ENCODE data around the gene ASCL5. TPM values are rescaled to one million over a fixed set of nuclear protein-coding genes. Genes with fewer than 3 reads are reported as not detected.

The ASCL5 gene
- polyA plus RNA-seq, 1 donor (not counting 4 experiments of a cell fraction or from before 2014, with no cell fraction given), result not detected

GRCh38 chr1:201125800-201126199 lies 1.2 kb downstream of the ASCL5 start:
- DNase-seq (ENCODE audit: low read depth, low spot score) (no peak), FAIRE-seq (no peak)
- dilution Hi-C loops (cut with MboI; ENCODE audit: extremely low pct_ligation_motif_present, low sequenced_read_pairs), result no loop called here
- no peak overlapping the region for H2AFZ ChIP-seq (ENCODE audit: control insufficient read depth, low read length)
- no peak overlapping the region for H3K4me3 ChIP-seq (ENCODE audit: control insufficient read depth in 2 of 3, extremely low read depth in 1 of 3, insufficient read depth in 2 of 3, low read depth in 1 of 3, low read length in 3 of 3)
- H4K20me1 ChIP-seq (ENCODE audit: control insufficient read depth, extremely low read depth, insufficient read depth, low read length), result no peaks in the 10 kb centered on the region
- H3K36me3 ChIP-seq (ENCODE audit: control insufficient read depth in 2 of 2, extremely low read depth in 1 of 2, insufficient read depth in 2 of 2, low read length in 2 of 2), result no peaks in the 10 kb centered on the region
- H3K79me2 ChIP-seq (ENCODE audit: control insufficient read depth, insufficient read depth, low read length), result no peaks in the 10 kb centered on the region
- H3K9me1 ChIP-seq (ENCODE audit: control insufficient read depth, extremely low read depth, insufficient read depth, low read length), result no peaks in the 10 kb centered on the region
- H3K27me3 ChIP-seq (ENCODE audit: control insufficient read depth, extremely low read depth, insufficient read depth, low read length), result peaks cover 33% of the 10 kb centered on the region
- no peak for TF ChIP-seq EZH2 (IDR thresholded peaks at IDR 0.05; ENCODE audit: low read length)
- no peak for TF ChIP-seq CTCF (optimal IDR thresholded peaks at IDR 0.05 in 1 of 3, IDR thresholded peaks at IDR 0.05 in 1 of 3, conservative IDR thresholded peaks at IDR 0.05 in 1 of 3; ENCODE audit: extremely low read depth in 1 of 3, insufficient read depth in 2 of 3, low read length in 3 of 3)
- no peak overlapping the region for H3K4me2 ChIP-seq (ENCODE audit: control insufficient read depth, extremely low read depth, insufficient read depth, low read depth, low read length)
- H3K9me3 ChIP-seq (ENCODE audit: control insufficient read depth, low read depth, low read length), result no peaks in the 10 kb centered on the region
- no peak overlapping the region for H3K9ac ChIP-seq (ENCODE audit: control insufficient read depth, extremely low read depth, insufficient read depth, low read length)
- peaks cover 14% of the 10 kb centered on the region for H3K4me1 ChIP-seq (ENCODE audit: control insufficient read depth, extremely low read depth, insufficient read depth, low read length)
- no peak overlapping the region for H3K27ac ChIP-seq (ENCODE audit: control insufficient read depth, insufficient read depth, low read length)

GRCh38 chr1:201125019-201125418 lies 2.0 kb downstream of the ASCL5 start:
- dilution Hi-C loops (cut with MboI; ENCODE audit: extremely low pct_ligation_motif_present, low sequenced_read_pairs), result no loop called here
- Histone ChIP-seq H3K9me1 (ENCODE audit: control insufficient read depth, extremely low read depth, insufficient read depth, low read length) (no peaks in the 10 kb centered on the region), H3K9ac (ENCODE audit: control insufficient read depth, extremely low read depth, insufficient read depth, low read length) (no peak overlapping the region), H3K79me2 (ENCODE audit: control insufficient read depth, insufficient read depth, low read length) (no peaks in the 10 kb centered on the region), H4K20me1 (ENCODE audit: control insufficient read depth, extremely low read depth, insufficient read depth, low read length) (no peaks in the 10 kb centered on the region), H3K27me3 (ENCODE audit: control insufficient read depth, extremely low read depth, insufficient read depth, low read length) (peaks cover 33% of the 10 kb centered on the region), H3K4me1 (ENCODE audit: control insufficient read depth, extremely low read depth, insufficient read depth, low read length) (peaks cover 14% of the 10 kb centered on the region), H3K4me3 (ENCODE audit: control insufficient read depth in 2 of 3, extremely low read depth in 1 of 3, insufficient read depth in 2 of 3, low read depth in 1 of 3, low read length in 3 of 3) (no peak overlapping the region), H2AFZ (ENCODE audit: control insufficient read depth, low read length) (no peak overlapping the region), H3K36me3 (ENCODE audit: control insufficient read depth in 2 of 2, extremely low read depth in 1 of 2, insufficient read depth in 2 of 2, low read length in 2 of 2) (no peaks in the 10 kb centered on the region), H3K27ac (ENCODE audit: control insufficient read depth, insufficient read depth, low read length) (no peak overlapping the region), H3K9me3 (ENCODE audit: control insufficient read depth, low read depth, low read length) (no peaks in the 10 kb centered on the region), H3K4me2 (ENCODE audit: control insufficient read depth, extremely low read depth, insufficient read depth, low read depth, low read length) (no peak overlapping the region)
- TF ChIP-seq EZH2 (IDR thresholded peaks at IDR 0.05; ENCODE audit: low read length) (no peak), CTCF (optimal IDR thresholded peaks at IDR 0.05 in 1 of 3, IDR thresholded peaks at IDR 0.05 in 1 of 3, conservative IDR thresholded peaks at IDR 0.05 in 1 of 3; ENCODE audit: extremely low read depth in 1 of 3, insufficient read depth in 2 of 3, low read length in 3 of 3) (no peak)
- peak; percentile 20 for FAIRE-seq
- DNase-seq (ENCODE audit: low read depth, low spot score), result no peak
